GM12878 (cell line): ENCODE results near the gene CERK. TPM values are rescaled to one million over a fixed set of nuclear protein-coding genes. Genes with fewer than 3 reads are reported as not detected.

Experiments
- ATAC-seq: fragments of 200-7000 bp; cut with Tn5 transposase; 3 replicates; pipeline ENCODE4 v1.9.1; 2020; ENCODE audit warnings: mild to moderate bottlenecking, moderate library complexity
- BruUV-seq: library from RNA; stranded (reverse); fragments of 400-500 nt; replicated peaks from 2 replicates; lab custom pipeline; 2021; lab: Mats Ljungman, UMichigan
- CTCF ChIA-PET: fragments of 300-600 bp; sonication (Branson Sonifier 250); formaldehyde crosslinking; extraction: SDS; loops from one replicate; lab custom pipeline; 2021; ENCODE audit warnings: inconsistent platforms; lab: Yijun Ruan, JAX
- POLR2A ChIA-PET: fragments of 350-600 bp; formaldehyde crosslinking; extraction: SDS; loops from one replicate; lab custom pipeline; 2021; ENCODE audit warnings: inconsistent platforms; lab: Charles Lee
- RAD21 ChIA-PET: fragments of 300-600 bp; sonication (Branson Sonifier 250); formaldehyde crosslinking; loops from one replicate; lab custom pipeline; 2023; ENCODE audit warnings: antibody characterized with exemption; ENCODE audit not compliant: unreplicated experiment; lab: Charles Lee
- SMC1A ChIA-PET: fragments of 300-600 bp; sonication (Branson Sonifier 250); formaldehyde crosslinking; loops from one replicate; lab custom pipeline; 2023; ENCODE audit not compliant: unreplicated experiment, uncharacterized antibody; lab: Charles Lee
- DNase-seq: peaks from one replicate; pipeline ENCODE4 v3.0.0-alpha.2; 2011; ENCODE audit warnings: low read depth, low spot score
- FAIRE-seq: peaks from 3 replicates; lab custom pipeline; 2011; peaks lifted over from hg19 to GRCh38; lab: Jason Lieb, UNC
- H2AFZ ChIP-seq: 2 replicates; pipeline ENCODE4 v1.6.0; 2011; ENCODE audit warnings: low read depth, low read length, control low read depth; ENCODE audit not compliant: control insufficient read depth
- H3K27ac ChIP-seq: 2 replicates; pipeline ENCODE4 v1.5.1; 2011; ENCODE audit warnings: control low read depth; ENCODE audit not compliant: control insufficient read depth, insufficient read depth
- H3K27me3 ChIP-seq, 2 experiments: replicated peaks in 1 of 2; 2 replicates each; pipeline versions ENCODE4 v1.6.0 to v1.6.1; 2011; ENCODE audit warnings: low read length in 1 of 2; ENCODE audit not compliant: control insufficient read depth in 2 of 2, insufficient read depth in 2 of 2
- H3K36me3 ChIP-seq, 2 experiments: 2 replicates each; pipeline ENCODE4 v1.5.1; 2011; ENCODE audit warnings: low read length in 1 of 2; ENCODE audit not compliant: control insufficient read depth in 2 of 2, insufficient read depth in 2 of 2
- H3K4me1 ChIP-seq: 2 replicates; pipeline ENCODE4 v1.6.1; 2011; ENCODE audit warnings: mild to moderate bottlenecking, low read length, moderate library complexity, mixed read lengths; ENCODE audit not compliant: control insufficient read depth, insufficient read depth
- H3K4me2 ChIP-seq: 2 replicates; pipeline ENCODE4 v1.6.0; 2011; ENCODE audit warnings: control low read depth; ENCODE audit not compliant: control insufficient read depth, insufficient read depth
- H3K4me3 ChIP-seq: fragments of 200-600 bp; sonication (generic); 2 replicates; pipeline ENCODE4 v1.5.1; 2016
- H3K79me2 ChIP-seq: 2 replicates; pipeline ENCODE4 v1.6.0; 2011; ENCODE audit warnings: low read length; ENCODE audit not compliant: control insufficient read depth, insufficient read depth
- H3K9ac ChIP-seq: 2 replicates; pipeline ENCODE4 v1.8.0; 2011; ENCODE audit warnings: low read length, control low read depth, mixed read lengths; ENCODE audit not compliant: control insufficient read depth, insufficient read depth
- H3K9me3 ChIP-seq: replicated peaks from 3 replicates; pipeline ENCODE4 v1.5.1; 2011; ENCODE audit warnings: mild to moderate bottlenecking, low read length; ENCODE audit not compliant: control insufficient read depth, insufficient read depth
- H4K20me1 ChIP-seq: 2 replicates; pipeline ENCODE4 v1.6.0; 2011; ENCODE audit not compliant: control insufficient read depth, insufficient read depth
- BRCA1 ChIP-seq: IDR thresholded peaks from 2 replicates; pipeline ENCODE4 v1.6.1; 2011; ENCODE audit warnings: low read depth, low read length, improper control_type of control experiment
- IKZF2 ChIP-seq, 2 experiments: fragments of 450-650 bp; IDR thresholded peaks; 2 replicates each; pipeline ENCODE4 v1.6.1; 2017; ENCODE audit warnings: mild to moderate bottlenecking in 2 of 2, moderate library complexity in 2 of 2
- KAT2A ChIP-seq: conservative IDR thresholded peaks from 2 replicates; pipeline ENCODE4 v1.6.1; 2011; ENCODE audit warnings: low read depth, low read length; ENCODE audit not compliant: control insufficient read depth
- NBN ChIP-seq: fragments of 450-650 bp; IDR thresholded peaks from 2 replicates; pipeline ENCODE4 v1.6.1; 2016
- NFYA ChIP-seq: IDR thresholded peaks from 2 replicates; pipeline ENCODE4 v1.6.1; 2011; ENCODE audit warnings: low read depth, mild to moderate bottlenecking, low read length, improper control_type of control experiment, borderline replicate concordance
- RAD21 ChIP-seq: IDR thresholded peaks from 2 replicates; pipeline ENCODE4 v1.6.1; 2011; ENCODE audit warnings: mild to moderate bottlenecking, low read depth, low read length, moderate library complexity; ENCODE audit not compliant: insufficient read depth
- RELA ChIP-seq: fragments of 450-650 bp; IDR thresholded peaks from 2 replicates; pipeline ENCODE4 v1.8.0; 2014; ENCODE audit warnings: borderline replicate concordance; ENCODE audit not compliant: partially characterized antibody
- SMC3 ChIP-seq: IDR thresholded peaks from 2 replicates; pipeline ENCODE4 v1.6.1; 2011; ENCODE audit warnings: low read length, improper control_type of control experiment, borderline replicate concordance
- TCF12 ChIP-seq: IDR thresholded peaks from 2 replicates; pipeline ENCODE4 v1.6.1; 2011; ENCODE audit warnings: low read depth, mild to moderate bottlenecking, low read length
- TCF3 ChIP-seq: IDR thresholded peaks from 2 replicates; pipeline ENCODE4 v1.6.1; 2012; ENCODE audit warnings: low read depth, mild to moderate bottlenecking, low read length, borderline replicate concordance; ENCODE audit not compliant: insufficient read depth
- WGBS: methylation state at CpG from one replicate; pipeline ENCODE4 v1.1.6; 2016; ENCODE audit warnings: low lambda C conversion rate; ENCODE audit not compliant: insufficient replicate concordance, insufficient coverage; ENCODE audit errors: missing lambda C conversion rate; 5-methylcytosine and 5-hydroxymethylcytosine counted together
- in situ Hi-C: fragments of 300-500 bp; cut with MboI; formaldehyde crosslinking; loops from 9 replicates; pipeline ENCODE4 v1.14.3; 2018; ENCODE audit warnings: mixed read lengths
- intact Hi-C: fragments of 100-400 bp; cut with micrococcal nuclease; formaldehyde crosslinking; loops from one replicate; pipeline ENCODE4 v1.14.2; 2022; ENCODE audit not compliant: unreplicated experiment
- polyA plus RNA-seq, 11 experiments: library from polyadenylated mRNA; depleted of rRNA in 4 of 11; unstranded in 6 of 11; stranded (reverse) in 5 of 11; fragments of >200 nt; fragmentation: Nextera tagmentation in 4 of 11; fragmentation: Illumina TruSeq in 1 of 11; extraction: Ambion mirVana in 4 of 11; extraction: Trizol in 1 of 11; gene quantifications; 1 replicate in 1 of 11; 2 replicates in 10 of 11; pipeline versions ENCODE4 v1.2.1 to v1.2.3, GENCODE V29; 2011 to 2016; ENCODE audit warnings: inconsistent platforms in 2 of 11, missing spikeins in 2 of 11, low read depth in 1 of 11
- total RNA-seq, 4 experiments: library from RNA; depleted of rRNA in 3 of 4; stranded (reverse); fragments of >200 nt in 3 of 4; fragmentation: Illumina TruSeq in 1 of 4; extraction: Trizol in 1 of 4; gene quantifications; 2 replicates each; pipeline versions ENCODE4 v1.2.1 to v1.2.3, GENCODE V29; 2013 to 2021
- TF ChIP-seq, protein P1 (sequence below), 3 experiments: IDR thresholded peaks in 2 of 3; conservative IDR thresholded peaks in 1 of 3; 2 replicates each; pipeline ENCODE4 v1.5.1; 2011; ENCODE audit warnings: low read depth in 3 of 3, low read length in 3 of 3, mild to moderate bottlenecking in 3 of 3, control low read depth in 2 of 3, moderate library complexity in 2 of 3, inconsistent platforms in 1 of 3, mixed read lengths in 1 of 3; ENCODE audit not compliant: control insufficient read depth in 2 of 3, insufficient read depth in 1 of 3; ENCODE audit errors: extremely low read depth in 1 of 3
- TF ChIP-seq, protein P2 (sequence below): IDR thresholded peaks from 2 replicates; pipeline ENCODE4 v1.6.1; 2011; ENCODE audit warnings: mild to moderate bottlenecking, low read depth, low read length, moderate library complexity; ENCODE audit not compliant: insufficient replicate concordance
- TF ChIP-seq, protein P3 (sequence below): fragments of 450-650 bp; IDR thresholded peaks from 2 replicates; pipeline ENCODE4 v1.6.1; 2017; ENCODE audit warnings: borderline replicate concordance
- TF ChIP-seq, protein P4 (sequence below): fragments of 450-650 bp; formaldehyde crosslinking; IDR thresholded peaks from 2 replicates; pipeline ENCODE4 v1.4.0; 2020; ENCODE audit warnings: mild to moderate bottlenecking, moderate library complexity

CERK gene
- total and polyA plus RNA-seq, 10 of the 15 experiments (the other 5 are each of a cell fraction or from before 2014, with no cell fraction given): 4.0 to 41.1 (median 30.2) TPM

DNA sequence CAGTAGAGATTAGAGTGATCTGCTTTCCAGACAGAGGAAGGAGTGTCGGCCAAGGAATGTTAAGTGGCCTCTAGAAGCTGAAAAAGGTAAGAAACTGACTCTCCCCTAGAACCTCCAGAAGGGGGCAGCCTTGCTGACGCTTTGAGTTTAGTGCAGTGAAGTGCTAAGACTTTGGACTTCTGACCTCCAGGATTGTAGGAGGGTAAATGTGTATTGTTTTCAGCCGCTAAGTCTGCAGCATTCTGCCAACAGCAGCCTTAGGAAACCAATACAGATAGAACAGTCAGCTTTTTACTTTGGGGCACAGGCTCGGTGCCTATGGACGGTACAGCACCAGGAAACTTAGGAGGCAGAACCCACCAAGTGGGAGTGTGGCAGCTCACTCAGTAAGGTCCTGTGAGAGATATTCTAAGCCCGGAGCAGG lies 20.8 kb upstream of the CERK start (continued):
- TF ChIP-seq NBN (0 out of 2 replicates have a peak, but pooled peaks have one; percentile 23), SMC3 (peak; percentile 92), TCF3 (no peak), NFYA (no peak)
- TF ChIP-seq, protein P1, sequence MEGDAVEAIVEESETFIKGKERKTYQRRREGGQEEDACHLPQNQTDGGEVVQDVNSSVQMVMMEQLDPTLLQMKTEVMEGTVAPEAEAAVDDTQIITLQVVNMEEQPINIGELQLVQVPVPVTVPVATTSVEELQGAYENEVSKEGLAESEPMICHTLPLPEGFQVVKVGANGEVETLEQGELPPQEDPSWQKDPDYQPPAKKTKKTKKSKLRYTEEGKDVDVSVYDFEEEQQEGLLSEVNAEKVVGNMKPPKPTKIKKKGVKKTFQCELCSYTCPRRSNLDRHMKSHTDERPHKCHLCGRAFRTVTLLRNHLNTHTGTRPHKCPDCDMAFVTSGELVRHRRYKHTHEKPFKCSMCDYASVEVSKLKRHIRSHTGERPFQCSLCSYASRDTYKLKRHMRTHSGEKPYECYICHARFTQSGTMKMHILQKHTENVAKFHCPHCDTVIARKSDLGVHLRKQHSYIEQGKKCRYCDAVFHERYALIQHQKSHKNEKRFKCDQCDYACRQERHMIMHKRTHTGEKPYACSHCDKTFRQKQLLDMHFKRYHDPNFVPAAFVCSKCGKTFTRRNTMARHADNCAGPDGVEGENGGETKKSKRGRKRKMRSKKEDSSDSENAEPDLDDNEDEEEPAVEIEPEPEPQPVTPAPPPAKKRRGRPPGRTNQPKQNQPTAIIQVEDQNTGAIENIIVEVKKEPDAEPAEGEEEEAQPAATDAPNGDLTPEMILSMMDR (IDR thresholded peaks at IDR 0.05 in 2 of 3, conservative IDR thresholded peaks at IDR 0.05 in 1 of 3; ENCODE audit: control insufficient read depth in 2 of 3, extremely low read depth in 1 of 3, insufficient read depth in 1 of 3, low read depth in 3 of 3, low read length in 3 of 3): peak; percentile 75 to 84 (median 78)

DNA sequence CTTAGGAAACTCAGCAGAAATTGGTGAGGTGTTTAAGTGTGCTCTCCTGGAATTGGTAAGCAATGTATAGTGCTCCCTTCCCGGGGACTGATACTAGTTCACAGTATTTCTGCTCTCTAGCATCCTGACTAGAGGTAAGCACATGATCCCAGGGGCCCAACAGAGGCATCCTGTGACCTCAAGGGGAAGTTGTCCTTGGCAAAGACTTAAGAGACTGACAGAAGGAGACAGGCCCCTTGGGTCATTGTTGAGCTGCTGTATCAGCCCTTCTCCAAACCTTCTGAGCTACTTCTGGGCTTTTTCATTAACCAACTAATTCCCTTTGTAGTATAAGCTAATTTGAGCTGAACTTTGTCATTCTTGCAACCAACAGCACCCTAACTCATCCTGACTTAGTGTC lies 20.1 kb upstream of the CERK start:
- SMC1A ChIA-PET: interaction anchor here (0.6 to 5.2 kb wide), 16 partner anchors 8 to 1735 kb away, joined by 3 to 100 read pairs (median 5); no protein-coding TSS in a partner anchor
- H3K36me3 ChIP-seq: no peaks in the 10 kb centered on the region
- H3K27me3 ChIP-seq: no peaks in the 10 kb centered on the region
- no TSS peak for BruUV-seq
- no peak overlapping the region for H3K9ac ChIP-seq
- no peak overlapping the region for H3K4me3 ChIP-seq
- no peak overlapping the region for H2AFZ ChIP-seq
- FAIRE-seq: no peak
- H3K79me2 ChIP-seq: peaks cover 18% of the 10 kb centered on the region
- intact Hi-C loops (loop anchor here (1.0 kb wide), 1 partner anchor 45 kb away; no protein-coding TSS in a partner anchor), in situ Hi-C loops (loop anchor here (10.0 to 25.0 kb wide), 2 partner anchors 1329 to 1737 kb away; no protein-coding TSS in a partner anchor)
- RAD21 ChIA-PET: interaction anchor here (0.7 to 10.5 kb wide), 11 partner anchors 9 to 195 kb away, joined by 3 to 199 read pairs (median 5); no protein-coding TSS in a partner anchor
- no peaks in the 10 kb centered on the region for H4K20me1 ChIP-seq
- POLR2A ChIA-PET: no interaction called here
- no peak overlapping the region for H3K4me2 ChIP-seq
- no peak for DNase-seq
- peaks cover 6% of the 10 kb centered on the region for H3K4me1 ChIP-seq
- H3K9me3 ChIP-seq: peaks cover 3% of the 10 kb centered on the region; the same call in 1 of the 3 replicates
- CTCF ChIA-PET: interaction anchor here (0.5 to 11.8 kb wide), 34 partner anchors 8 to 211 kb away, joined by 3 to 297 read pairs (median 6); no protein-coding TSS in a partner anchor
- 94% methylated on average over 1 of the region's 1 CpG for WGBS
- no peak overlapping the region for H3K27ac ChIP-seq
- ATAC-seq: no peak
- no peak for TF ChIP-seq BRCA1
- TF ChIP-seq, protein P2, sequence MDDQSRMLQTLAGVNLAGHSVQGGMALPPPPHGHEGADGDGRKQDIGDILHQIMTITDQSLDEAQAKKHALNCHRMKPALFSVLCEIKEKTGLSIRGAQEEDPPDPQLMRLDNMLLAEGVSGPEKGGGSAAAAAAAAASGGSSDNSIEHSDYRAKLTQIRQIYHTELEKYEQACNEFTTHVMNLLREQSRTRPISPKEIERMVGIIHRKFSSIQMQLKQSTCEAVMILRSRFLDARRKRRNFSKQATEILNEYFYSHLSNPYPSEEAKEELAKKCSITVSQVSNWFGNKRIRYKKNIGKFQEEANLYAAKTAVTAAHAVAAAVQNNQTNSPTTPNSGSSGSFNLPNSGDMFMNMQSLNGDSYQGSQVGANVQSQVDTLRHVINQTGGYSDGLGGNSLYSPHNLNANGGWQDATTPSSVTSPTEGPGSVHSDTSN: no peak
- TF ChIP-seq, protein P3, sequence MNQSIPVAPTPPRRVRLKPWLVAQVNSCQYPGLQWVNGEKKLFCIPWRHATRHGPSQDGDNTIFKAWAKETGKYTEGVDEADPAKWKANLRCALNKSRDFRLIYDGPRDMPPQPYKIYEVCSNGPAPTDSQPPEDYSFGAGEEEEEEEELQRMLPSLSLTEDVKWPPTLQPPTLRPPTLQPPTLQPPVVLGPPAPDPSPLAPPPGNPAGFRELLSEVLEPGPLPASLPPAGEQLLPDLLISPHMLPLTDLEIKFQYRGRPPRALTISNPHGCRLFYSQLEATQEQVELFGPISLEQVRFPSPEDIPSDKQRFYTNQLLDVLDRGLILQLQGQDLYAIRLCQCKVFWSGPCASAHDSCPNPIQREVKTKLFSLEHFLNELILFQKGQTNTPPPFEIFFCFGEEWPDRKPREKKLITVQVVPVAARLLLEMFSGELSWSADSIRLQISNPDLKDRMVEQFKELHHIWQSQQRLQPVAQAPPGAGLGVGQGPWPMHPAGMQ: no peak
- TF ChIP-seq, protein P4, sequence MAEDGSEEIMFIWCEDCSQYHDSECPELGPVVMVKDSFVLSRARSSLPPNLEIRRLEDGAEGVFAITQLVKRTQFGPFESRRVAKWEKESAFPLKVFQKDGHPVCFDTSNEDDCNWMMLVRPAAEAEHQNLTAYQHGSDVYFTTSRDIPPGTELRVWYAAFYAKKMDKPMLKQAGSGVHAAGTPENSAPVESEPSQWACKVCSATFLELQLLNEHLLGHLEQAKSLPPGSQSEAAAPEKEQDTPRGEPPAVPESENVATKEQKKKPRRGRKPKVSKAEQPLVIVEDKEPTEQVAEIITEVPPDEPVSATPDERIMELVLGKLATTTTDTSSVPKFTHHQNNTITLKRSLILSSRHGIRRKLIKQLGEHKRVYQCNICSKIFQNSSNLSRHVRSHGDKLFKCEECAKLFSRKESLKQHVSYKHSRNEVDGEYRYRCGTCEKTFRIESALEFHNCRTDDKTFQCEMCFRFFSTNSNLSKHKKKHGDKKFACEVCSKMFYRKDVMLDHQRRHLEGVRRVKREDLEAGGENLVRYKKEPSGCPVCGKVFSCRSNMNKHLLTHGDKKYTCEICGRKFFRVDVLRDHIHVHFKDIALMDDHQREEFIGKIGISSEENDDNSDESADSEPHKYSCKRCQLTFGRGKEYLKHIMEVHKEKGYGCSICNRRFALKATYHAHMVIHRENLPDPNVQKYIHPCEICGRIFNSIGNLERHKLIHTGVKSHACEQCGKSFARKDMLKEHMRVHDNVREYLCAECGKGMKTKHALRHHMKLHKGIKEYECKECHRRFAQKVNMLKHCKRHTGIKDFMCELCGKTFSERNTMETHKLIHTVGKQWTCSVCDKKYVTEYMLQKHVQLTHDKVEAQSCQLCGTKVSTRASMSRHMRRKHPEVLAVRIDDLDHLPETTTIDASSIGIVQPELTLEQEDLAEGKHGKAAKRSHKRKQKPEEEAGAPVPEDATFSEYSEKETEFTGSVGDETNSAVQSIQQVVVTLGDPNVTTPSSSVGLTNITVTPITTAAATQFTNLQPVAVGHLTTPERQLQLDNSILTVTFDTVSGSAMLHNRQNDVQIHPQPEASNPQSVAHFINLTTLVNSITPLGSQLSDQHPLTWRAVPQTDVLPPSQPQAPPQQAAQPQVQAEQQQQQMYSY (CRISPR knock-in tag): no peak
- no peak for TF ChIP-seq RAD21
- TF ChIP-seq TCF12: no peak
- no peak for TF ChIP-seq KAT2A
- no peak for TF ChIP-seq RELA
- TF ChIP-seq IKZF2 (IDR thresholded peaks at IDR 0.05): no peak
